ENCODE data around the gene DOK3.

- TF ChIP-seq CTCF (IDR thresholded peaks at IDR 0.05) (no peak), POLR2A (IDR thresholded peaks at IDR 0.05) (no peak)
Measured at GRCh38 chr5:177526191-177526590, 16.6 kb upstream of the DOK3 start.
